Tibial nerve (tissue), 4 donors: ENCODE data around the gene CD177.
"Not testable (repeated sequence)": the region's sequence is repeated elsewhere in the genome, so short reads cannot be mapped to it uniquely, and the experiment has no call there.

Source experiments
- EP300 ChIP-seq, 2 donors: sonication (generic); formaldehyde crosslinking; IDR thresholded peaks; one replicate each; pipeline ENCODE4 v1.6.1; 2017; ENCODE audit warnings: antibody characterized with exemption in 2 of 2, mild to moderate bottlenecking in 1 of 2
- TF ChIP-seq, protein P1 (sequence below), 5 experiments: fragments of 200-600 bp in 3 of 5; fragments of 450-650 bp in 2 of 5; sonication (generic) in 3 of 5; IDR thresholded peaks; one replicate each; pipeline ENCODE4 v1.5.1; 2016 to 2019; ENCODE audit warnings: antibody characterized with exemption in 5 of 5, mild to moderate bottlenecking in 3 of 5, moderate library complexity in 2 of 5

DNA sequence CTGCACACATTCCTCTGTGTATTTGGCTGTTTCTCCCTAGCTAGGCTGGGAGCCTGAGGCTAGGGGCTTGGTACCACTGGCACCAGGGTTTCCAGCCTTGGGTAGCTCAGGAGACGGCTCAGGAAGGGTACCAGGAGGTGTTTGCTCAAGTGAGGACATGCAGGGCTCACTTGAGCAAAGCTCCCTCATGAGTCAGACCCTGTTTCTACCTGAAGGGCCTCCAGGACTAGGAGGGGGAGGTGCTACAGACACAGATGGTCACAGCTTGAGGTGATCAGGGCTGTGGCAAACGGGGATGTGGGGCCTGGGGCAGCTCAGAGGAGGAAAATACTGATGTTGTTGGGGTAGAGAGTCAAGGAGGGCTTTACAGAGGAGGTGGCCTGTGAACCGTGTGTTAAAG is 3.3 kb downstream of the CD177 start:
- TF ChIP-seq, protein P1, sequence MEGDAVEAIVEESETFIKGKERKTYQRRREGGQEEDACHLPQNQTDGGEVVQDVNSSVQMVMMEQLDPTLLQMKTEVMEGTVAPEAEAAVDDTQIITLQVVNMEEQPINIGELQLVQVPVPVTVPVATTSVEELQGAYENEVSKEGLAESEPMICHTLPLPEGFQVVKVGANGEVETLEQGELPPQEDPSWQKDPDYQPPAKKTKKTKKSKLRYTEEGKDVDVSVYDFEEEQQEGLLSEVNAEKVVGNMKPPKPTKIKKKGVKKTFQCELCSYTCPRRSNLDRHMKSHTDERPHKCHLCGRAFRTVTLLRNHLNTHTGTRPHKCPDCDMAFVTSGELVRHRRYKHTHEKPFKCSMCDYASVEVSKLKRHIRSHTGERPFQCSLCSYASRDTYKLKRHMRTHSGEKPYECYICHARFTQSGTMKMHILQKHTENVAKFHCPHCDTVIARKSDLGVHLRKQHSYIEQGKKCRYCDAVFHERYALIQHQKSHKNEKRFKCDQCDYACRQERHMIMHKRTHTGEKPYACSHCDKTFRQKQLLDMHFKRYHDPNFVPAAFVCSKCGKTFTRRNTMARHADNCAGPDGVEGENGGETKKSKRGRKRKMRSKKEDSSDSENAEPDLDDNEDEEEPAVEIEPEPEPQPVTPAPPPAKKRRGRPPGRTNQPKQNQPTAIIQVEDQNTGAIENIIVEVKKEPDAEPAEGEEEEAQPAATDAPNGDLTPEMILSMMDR (IDR thresholded peaks at IDR 0.05) = not testable (repeated sequence)
- TF ChIP-seq EP300 (IDR thresholded peaks at IDR 0.05) = not testable (repeated sequence)
